HuH-7 (cell line): ENCODE data around the gene POLR2L.
A peak's percentile ranks its signal among the peaks of the same experiment; 100 is the strongest.

Source experiments
- DNase-seq: peaks from one replicate; pipeline ENCODE4 v3.0.0; 2011; ENCODE audit warnings: low spot score

The POLR2L gene

GRCh38 chr11:838441-839279, 3.7 kb downstream of the POLR2L start:
- DNase-seq: no peak

- no peak for DNase-seq
These were observed 4.4 kb downstream of the POLR2L start for GRCh38 chr11:837990-838307.

GRCh38 chr11:837189-837989, 4.9 kb downstream of the POLR2L start:
- DNase-seq: no peak

- DNase-seq: no peak
These were observed 5.6 kb downstream of the POLR2L start for GRCh38 chr11:836700-837099.

- DNase-seq: no peak
These were observed 6.1 kb downstream of the POLR2L start for GRCh38 chr11:836274-836673.

DNA sequence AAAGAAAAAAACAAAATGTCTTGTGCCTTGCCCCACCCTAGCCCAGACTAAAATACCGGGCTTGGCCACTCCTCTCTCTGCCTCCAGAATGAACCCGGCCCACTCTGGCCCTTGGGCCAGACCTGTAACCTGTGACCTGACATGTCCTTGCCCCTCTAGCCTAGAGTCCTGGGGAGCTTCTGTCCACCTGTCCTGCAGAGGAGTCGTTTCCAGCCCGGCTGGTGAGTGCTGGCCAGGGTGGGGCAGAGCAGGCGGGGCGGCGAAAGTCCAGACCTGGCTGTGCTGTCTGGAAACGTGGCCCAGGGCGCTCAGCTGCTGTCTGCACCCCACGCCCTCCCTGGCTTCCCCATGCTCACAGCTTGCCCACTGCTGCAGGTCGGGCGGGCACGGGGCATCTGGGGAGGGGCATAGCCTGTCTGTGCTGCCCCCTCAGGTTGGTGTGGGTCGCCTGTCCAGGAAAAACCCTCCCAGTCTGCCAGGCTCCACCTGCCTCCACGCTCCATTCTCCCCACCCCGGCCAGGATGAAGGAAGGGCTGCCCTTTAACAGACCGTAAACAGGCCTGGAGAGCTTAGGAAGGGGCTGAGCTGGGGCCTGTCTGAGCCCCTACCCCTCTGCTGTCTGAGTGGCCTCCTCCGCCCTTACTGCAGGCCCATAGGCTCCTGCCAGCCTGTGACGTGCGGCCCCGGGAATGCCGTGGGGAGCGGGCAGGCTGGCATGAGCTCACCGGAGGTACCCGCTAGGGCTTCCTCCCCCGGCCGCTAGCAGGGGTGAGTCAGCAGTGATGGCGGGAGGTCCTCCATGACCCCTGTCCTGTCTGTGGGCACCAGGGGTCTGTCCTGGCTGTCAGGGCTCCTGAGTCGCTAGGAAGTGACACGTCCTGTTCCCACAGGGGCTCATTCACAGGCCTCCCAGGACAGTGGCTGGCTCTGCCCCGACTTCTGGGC, 7.7 kb downstream of the POLR2L start:
- no peak for DNase-seq

GRCh38 chr11:833849-834311, 8.4 kb downstream of the POLR2L start:
- DNase-seq: no peak

DNA sequence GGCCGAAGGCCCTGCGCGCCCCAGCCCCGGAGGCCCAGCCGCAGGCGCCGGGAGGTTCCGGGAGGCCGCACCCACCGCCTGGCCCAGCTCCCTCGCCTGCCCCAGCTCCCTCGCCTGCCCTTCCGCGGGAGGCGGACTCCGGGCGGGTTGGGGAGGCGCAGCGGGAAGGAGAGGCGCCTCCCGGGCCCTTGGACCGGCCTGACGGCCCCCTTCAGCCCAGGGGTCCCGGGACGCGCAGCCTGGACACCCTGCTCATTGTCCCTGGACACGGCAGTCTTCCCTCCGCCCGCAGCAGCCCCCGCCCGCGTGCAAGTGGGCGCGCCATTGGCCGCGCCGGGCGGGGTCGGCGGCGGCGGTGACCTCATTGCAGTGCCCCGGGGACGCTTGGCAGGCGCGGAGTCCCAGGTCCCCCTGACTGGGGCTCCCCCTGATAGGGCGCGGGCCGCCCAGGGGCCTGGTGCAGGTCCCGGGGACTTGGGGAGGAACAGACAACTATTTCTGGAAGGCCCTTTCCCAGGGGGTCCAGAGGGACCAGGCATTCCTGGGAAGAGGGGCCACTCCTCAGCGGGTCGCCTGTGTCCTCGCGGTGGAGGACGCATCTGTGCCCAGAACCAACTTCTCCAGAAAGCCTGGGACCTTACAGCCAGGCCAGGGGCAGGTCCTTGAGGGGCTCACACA, 9.1 kb downstream of the POLR2L start:
- no peak for DNase-seq

GRCh38 chr11:832529-833113, 9.7 kb downstream of the POLR2L start, which contains the start of gene CD151:
CD151 (plus strand) TSS chr11:832952; CDS start chr11:836070, 3,118 bp downstream.
- DNase-seq: no peak

- no peak for DNase-seq
These were observed 10.3 kb downstream of the POLR2L start for GRCh38 chr11:831961-832528.

DNA sequence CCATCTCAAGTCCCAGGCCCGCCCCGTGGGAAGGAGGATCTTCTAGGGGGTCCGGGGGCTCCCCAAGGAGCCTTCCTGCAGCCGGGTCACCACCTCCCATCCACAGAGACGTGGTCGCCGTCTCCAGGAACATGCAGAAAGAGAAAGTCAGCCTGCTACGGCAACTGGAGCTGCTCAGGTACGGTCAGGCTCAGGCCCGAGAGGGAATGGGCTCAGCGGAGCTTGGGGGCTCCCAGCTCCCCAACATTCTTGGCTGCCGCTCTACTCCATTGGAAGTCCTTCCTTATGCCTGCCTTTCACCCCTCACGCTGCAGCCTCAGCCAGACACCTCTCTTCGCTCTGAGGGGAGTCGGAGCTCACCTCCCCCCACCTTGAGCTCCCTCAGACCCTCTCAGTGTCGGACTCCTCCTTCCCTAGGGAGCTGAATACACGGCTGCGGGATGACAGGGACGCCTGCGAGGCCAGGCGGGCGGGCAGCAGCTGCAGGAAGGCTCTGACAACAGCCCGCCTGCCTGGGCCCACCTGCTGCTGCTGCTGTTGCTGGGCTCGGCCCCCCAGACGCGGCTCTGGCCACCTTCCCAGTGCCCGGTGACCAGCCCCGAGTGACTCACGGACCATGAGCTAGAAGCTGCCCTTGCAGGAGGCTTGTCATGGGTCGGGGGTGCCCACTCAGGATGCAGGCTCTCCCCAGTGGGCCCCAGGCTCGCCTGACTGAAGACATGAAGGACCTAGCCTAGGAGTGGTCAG, 11.0 kb downstream of the POLR2L start:
- DNase-seq: no peak

GRCh38 chr11:830295-831117, 11.8 kb downstream of the POLR2L start:
- peak; percentile 88 for DNase-seq

DNA sequence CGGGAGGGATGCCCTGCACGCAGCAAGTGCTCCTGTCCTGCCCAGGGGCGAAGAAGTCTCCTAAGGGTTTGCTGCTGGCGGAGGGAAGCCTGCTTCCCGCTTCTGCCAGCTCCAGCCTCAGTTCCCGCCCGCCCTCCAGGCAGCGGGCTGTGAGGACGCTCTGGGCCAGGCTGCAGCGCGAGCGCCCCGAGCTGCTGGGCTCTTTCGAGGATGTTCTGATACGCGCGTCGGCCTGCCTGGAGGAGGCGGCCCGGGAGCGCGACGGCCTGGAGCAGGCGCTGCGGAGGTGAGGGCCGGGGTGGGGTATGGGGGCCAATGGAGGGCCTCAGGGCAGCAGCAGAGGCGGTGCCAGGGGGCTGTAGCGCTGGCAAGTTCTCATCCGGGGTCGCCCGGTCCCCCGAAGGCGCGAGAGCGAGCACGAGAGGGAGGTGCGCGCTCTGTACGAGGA, 12.5 kb downstream of the POLR2L start:
- no peak for DNase-seq

DNA sequence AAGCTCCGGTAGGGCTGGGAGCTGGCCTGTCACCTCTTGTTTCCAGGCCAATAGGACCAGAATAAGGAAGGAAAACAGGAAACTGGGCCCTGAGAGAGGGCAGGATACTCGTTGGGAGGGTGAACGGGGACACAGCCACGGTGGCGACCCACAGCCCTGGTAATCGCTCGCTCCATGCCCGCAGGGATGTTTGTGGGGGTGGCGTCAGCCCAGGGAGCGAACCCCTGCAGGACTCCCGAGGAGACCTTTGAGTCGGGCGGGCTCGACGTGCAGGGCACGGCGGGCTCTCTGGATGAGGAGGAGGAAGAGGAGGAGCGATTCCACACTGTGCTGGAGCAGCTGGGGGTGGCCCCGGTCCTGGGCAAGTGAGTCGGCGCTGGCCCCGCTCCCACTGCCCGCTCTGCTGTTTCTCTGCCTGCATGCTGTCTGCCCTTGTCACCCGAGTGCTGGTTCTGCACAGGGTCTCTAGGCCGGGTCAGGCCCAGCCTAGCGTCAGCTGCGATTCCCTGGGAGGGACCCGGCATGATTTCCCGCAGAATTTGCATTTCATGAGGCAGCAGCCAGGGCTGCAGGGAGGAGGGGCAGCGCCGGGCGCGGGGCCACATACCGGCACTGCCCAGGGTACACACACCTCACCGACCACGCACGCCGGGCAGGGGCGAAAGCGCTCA, 13.0 kb downstream of the POLR2L start:
- no peak for DNase-seq

DNA sequence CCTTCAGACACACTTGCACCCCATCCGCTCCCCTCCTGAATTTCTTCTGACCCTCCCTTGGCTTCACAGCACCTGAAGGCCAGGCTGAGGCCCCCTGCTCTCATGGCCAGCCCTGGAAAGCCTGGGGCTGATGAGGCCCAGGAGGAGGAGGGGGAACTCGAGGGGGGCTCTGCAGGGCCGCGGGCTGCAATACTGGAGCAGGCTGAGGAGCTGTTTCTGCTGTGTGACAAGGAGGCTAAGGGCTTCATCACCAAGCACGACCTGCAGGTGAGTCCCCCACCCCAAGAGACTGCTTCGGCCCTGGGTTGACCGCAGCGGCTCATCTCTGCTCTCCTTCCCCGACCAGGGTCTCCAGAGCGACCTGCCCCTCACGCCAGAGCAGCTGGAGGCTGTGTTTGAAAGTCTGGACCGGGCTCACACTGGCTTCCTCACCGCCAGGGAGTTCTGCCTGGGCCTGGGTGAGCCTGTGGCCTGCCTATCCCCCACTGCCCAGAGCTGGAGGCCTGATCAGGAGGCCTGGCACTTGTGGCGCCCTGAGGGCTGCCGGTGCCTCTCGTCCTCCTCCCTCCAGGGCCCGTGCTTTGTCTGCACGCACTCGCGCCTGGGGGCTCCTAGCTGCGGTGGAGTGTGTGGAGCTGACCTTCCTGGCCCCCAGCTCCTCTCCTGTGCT, 13.7 kb downstream of the POLR2L start:
- no peak for DNase-seq

DNA sequence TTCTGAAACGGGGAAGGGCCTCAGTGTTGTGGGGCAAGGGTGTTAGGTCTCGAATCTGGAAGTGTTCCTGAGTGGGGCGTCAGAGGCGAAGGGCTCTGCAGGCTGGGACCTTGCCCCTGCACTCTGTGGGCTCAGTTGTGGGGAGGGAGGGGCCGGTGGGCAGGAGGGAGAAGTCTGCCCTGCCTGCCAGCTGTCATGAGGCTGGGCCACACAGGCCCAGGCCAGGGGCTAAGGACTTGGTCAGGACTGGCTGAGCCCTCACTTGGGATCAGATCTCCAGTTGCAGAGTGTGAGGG, 14.5 kb downstream of the POLR2L start, which contains the start of gene CRACR2B:
Gene CRACR2B, plus strand, starts transcription at position 23 of the 296 bp plus-strand sequence. CDS start 689 bp downstream, outside the sequence.
- DNase-seq: no peak

DNA sequence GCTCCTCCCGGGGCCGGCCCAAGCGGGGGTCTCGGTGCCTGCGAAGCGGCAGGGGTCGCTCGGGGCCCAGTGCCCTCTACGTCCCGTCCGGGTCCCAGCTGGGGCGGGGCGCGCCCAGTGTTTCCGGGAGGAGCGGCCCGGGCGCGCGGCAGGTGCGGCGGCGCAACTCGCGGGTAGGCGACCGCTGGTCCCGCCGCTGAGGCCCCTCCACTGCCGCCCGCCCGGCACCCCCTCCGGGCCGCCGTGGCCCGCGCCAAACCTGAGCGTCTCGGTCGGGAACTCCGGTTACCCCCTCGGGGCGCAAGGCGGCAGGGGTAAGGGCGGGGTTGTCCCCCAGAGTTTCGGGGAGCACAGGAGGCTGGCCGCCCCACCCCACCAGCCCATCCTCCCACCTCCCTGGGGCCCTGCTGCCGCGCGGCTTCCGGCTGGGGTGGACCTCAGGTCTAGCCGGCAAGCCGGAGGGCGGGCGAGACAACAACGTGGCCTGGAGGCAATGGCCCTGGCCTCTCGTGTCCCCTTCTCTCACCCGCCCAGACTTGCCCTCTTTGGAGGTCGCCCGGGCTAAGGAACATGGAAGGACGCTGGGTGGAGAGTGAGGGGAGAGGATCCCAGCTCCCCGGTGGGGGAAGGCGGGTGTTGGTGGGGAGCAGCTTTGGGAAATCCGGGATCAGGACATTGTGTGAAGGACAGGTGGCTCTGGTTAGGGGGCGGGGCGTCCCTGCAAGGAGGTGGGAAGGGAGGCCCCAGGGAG, 15.0 kb downstream of the POLR2L start:
- DNase-seq: no peak
